Testis (tissue), 3 donors: ENCODE data around the gene FAM120C. TPM values are rescaled to one million over a fixed set of nuclear protein-coding genes. Genes with fewer than 3 reads are reported as not detected.

Source experiments
- DNase-seq: peaks from one replicate; pipeline ENCODE4 v3.0.0-alpha.2; 2019
- H3K27ac ChIP-seq, 2 donors: fragments of 200-600 bp; sonication (generic); one replicate each; pipeline ENCODE4 v1.5.1; 2019
- H3K27me3 ChIP-seq: fragments of 200-600 bp; sonication (generic); one replicate; pipeline ENCODE4 v1.5.1; 2019
- H3K36me3 ChIP-seq: fragments of 200-600 bp; sonication (generic); one replicate; pipeline ENCODE4 v1.5.1; 2017; ENCODE audit warnings: low read depth; ENCODE audit errors: missing control alignments
- H3K4me1 ChIP-seq: fragments of 200-600 bp; sonication (generic); one replicate; pipeline ENCODE4 v1.5.1; 2019
- H3K4me3 ChIP-seq, 2 donors: fragments of 200-600 bp; sonication (generic); one replicate each; pipeline ENCODE4 v1.5.1; 2017 to 2019
- H3K9me3 ChIP-seq: fragments of 200-600 bp; sonication (generic); one replicate; pipeline ENCODE4 v1.5.1; 2017
- POLR2A ChIP-seq: fragments of 450-650 bp; IDR thresholded peaks from one replicate; pipeline ENCODE4 v1.6.1; 2017; ENCODE audit warnings: antibody characterized with exemption, mild to moderate bottlenecking, moderate library complexity
- WGBS, 2 donors: methylation state at CpG; one replicate each; pipeline ENCODE4 v1.1.5; 2018; 5-methylcytosine and 5-hydroxymethylcytosine counted together
- intact Hi-C: fragments of 100-400 bp; cut with DNase I; formaldehyde crosslinking; loops from one replicate; pipeline ENCODE4 v1.15.1; 2023; ENCODE audit warnings: low total_unique reads
- polyA plus RNA-seq: library from polyadenylated mRNA; stranded (reverse); fragments of 350-450 nt; fragmentation: Illumina TruSeq; extraction: RNeasy Lipid Tissue Mini Kit (QIAGEN cat#74804); gene quantifications from one replicate; pipeline ENCODE4 v1.2.3, GENCODE V29; 2014; ENCODE audit warnings: low read depth, low replicate concordance; ENCODE audit not compliant: insufficient read depth
- total RNA-seq, 2 donors: library from RNA; depleted of rRNA; stranded (reverse); fragments of >200 nt; gene quantifications; one replicate each; pipeline ENCODE4 v1.2.3, GENCODE V29; 2016
- TF ChIP-seq, protein P1 (sequence below), 3 experiments: fragments of 450-650 bp in 2 of 3; fragments of 200-600 bp in 1 of 3; sonication (generic) in 1 of 3; IDR thresholded peaks; one replicate each; pipeline ENCODE4 v1.5.1; 2016 to 2019; ENCODE audit warnings: antibody characterized with exemption in 3 of 3, mild to moderate bottlenecking in 2 of 3, moderate library complexity in 1 of 3

FAM120C gene
- total and polyA plus RNA-seq, 3 donors from 2014 or later, result 5.3 to 22.3 (median 20.5) TPM

- no peak for DNase-seq
- no peaks in the 10 kb centered on the region for H3K27me3 ChIP-seq
- no peak for TF ChIP-seq POLR2A
- TF ChIP-seq, protein P1, sequence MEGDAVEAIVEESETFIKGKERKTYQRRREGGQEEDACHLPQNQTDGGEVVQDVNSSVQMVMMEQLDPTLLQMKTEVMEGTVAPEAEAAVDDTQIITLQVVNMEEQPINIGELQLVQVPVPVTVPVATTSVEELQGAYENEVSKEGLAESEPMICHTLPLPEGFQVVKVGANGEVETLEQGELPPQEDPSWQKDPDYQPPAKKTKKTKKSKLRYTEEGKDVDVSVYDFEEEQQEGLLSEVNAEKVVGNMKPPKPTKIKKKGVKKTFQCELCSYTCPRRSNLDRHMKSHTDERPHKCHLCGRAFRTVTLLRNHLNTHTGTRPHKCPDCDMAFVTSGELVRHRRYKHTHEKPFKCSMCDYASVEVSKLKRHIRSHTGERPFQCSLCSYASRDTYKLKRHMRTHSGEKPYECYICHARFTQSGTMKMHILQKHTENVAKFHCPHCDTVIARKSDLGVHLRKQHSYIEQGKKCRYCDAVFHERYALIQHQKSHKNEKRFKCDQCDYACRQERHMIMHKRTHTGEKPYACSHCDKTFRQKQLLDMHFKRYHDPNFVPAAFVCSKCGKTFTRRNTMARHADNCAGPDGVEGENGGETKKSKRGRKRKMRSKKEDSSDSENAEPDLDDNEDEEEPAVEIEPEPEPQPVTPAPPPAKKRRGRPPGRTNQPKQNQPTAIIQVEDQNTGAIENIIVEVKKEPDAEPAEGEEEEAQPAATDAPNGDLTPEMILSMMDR (IDR thresholded peaks at IDR 0.05), result no peak
- no peak overlapping the region for H3K4me3 ChIP-seq
- H3K27ac ChIP-seq, result no peak overlapping the region
- 83 to 91% methylated on average over 1 to 2 of the region's 2 CpGs for WGBS, 2 donors
- H3K9me3 ChIP-seq, result no peaks in the 10 kb centered on the region
- no peaks in the 10 kb centered on the region for H3K4me1 ChIP-seq
- intact Hi-C loops, result no loop called here
- no peaks in the 10 kb centered on the region for H3K36me3 ChIP-seq
Measured at GRCh38 chrX:54063361-54063760, 119.7 kb downstream of the FAM120C start.

GRCh38 chrX:54049801-54050200 is 133.3 kb downstream of the FAM120C start:
- H3K36me3 ChIP-seq, result no peaks in the 10 kb centered on the region
- no peak for DNase-seq
- H3K9me3 ChIP-seq, result no peaks in the 10 kb centered on the region
- no peak overlapping the region for H3K27ac ChIP-seq
- no peak overlapping the region for H3K4me3 ChIP-seq
- intact Hi-C loops, result no loop called here
- no peak for TF ChIP-seq POLR2A
- TF ChIP-seq, protein P1 (IDR thresholded peaks at IDR 0.05), result no peak
- no peaks in the 10 kb centered on the region for H3K4me1 ChIP-seq
- WGBS, 2 donors, result 50 to 53% methylated on average over 3 of the region's 3 CpGs
- H3K27me3 ChIP-seq, result no peaks in the 10 kb centered on the region

DNA sequence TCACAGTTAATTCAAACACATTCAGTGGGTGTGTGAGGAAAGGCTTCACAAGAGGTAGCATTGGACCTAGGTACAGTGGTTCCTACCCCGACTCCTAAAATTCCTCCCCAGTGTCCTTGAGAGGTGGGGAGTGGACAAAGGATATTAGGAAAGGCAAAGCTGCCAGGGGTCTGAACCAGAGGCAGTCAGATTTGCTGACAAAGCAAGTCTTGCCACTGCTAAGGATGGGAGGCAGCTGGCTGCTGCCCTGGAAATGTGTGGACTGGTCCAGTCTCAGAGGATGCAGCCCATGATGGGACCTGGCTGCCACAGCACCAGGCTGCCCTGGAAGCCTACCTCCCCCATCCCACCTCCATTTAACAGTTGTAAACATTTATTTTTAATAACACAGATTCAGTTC is 134.6 kb downstream of the FAM120C start:
- 43 to 50% methylated on average over 1 of the region's 1 CpG for WGBS, 2 donors
- H3K27me3 ChIP-seq, result no peaks in the 10 kb centered on the region
- no peak overlapping the region for H3K27ac ChIP-seq
- H3K4me3 ChIP-seq, result no peak overlapping the region
- H3K4me1 ChIP-seq, result no peaks in the 10 kb centered on the region
- no peaks in the 10 kb centered on the region for H3K36me3 ChIP-seq
- no peak for DNase-seq
- H3K9me3 ChIP-seq, result no peaks in the 10 kb centered on the region
- intact Hi-C loops, result no loop called here
- TF ChIP-seq, protein P1 (IDR thresholded peaks at IDR 0.05), result no peak
- no peak for TF ChIP-seq POLR2A

GRCh38 chrX:54045563-54046228 is 137.4 kb downstream of the FAM120C start:
- TF ChIP-seq, protein P1 (IDR thresholded peaks at IDR 0.05), result no peak
- no peak for TF ChIP-seq POLR2A
- 59 to 63% methylated on average over 11 to 12 of the region's 12 CpGs for WGBS, 2 donors
- intact Hi-C loops, result no loop called here
- peak overlapping the region in 1 of 2 donors; percentile 93 for H3K27ac ChIP-seq
- no peaks in the 10 kb centered on the region for H3K4me1 ChIP-seq
- H3K9me3 ChIP-seq, result no peaks in the 10 kb centered on the region
- peak; percentile 14 for DNase-seq
- H3K36me3 ChIP-seq, result no peaks in the 10 kb centered on the region
- H3K4me3 ChIP-seq, result no peak overlapping the region
- no peaks in the 10 kb centered on the region for H3K27me3 ChIP-seq

DNA sequence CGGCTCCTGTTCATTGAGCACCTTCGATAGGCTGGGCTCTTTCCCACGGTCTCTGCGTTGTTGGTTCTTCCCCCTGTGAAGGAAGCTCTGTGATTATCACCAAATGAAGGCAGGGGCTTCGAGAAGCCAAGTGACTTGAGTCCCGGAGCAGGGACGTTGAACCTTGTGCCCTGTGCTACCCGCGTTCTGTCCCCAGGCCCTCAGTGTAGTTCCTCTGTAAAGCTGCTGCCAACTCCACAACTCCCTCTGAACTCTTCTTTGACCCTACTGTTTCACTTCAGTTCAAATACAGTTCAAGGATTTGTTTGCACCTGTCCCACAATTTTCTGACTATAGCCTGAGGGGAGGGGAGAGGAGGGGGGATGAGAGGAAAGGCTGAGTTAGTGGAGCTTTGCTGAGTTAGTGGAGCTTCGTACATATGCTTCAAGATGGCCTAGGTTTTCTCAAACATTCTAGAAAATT is 138.1 kb downstream of the FAM120C start:
- 5% methylated on average over 2 to 10 of the region's 10 CpGs for WGBS, 2 donors
- Histone ChIP-seq H3K9me3 (no peaks in the 10 kb centered on the region), H3K36me3 (no peaks in the 10 kb centered on the region), H3K4me3 (peak overlapping the region; percentile 71 to 81), H3K27me3 (no peaks in the 10 kb centered on the region), H3K27ac (peak overlapping the region; percentile 89 to 93), H3K4me1 (no peaks in the 10 kb centered on the region)
- no peak for TF ChIP-seq POLR2A
- TF ChIP-seq, protein P1 (IDR thresholded peaks at IDR 0.05), result no peak
- no peak for DNase-seq
- intact Hi-C loops, result no loop called here
